HG03520 (cell line): ENCODE results near the gene CACNA1D.

ENCODE experiments used
- ATAC-seq: cut with Tn5 transposase; IDR thresholded peaks from one replicate; pipeline ENCODE4 v1.9.1; 2021; ENCODE audit warnings: mild to moderate bottlenecking, moderate library complexity; ENCODE audit not compliant: unreplicated experiment

CACNA1D gene

GRCh38 chr3:53677413-53677812 lies 183.0 kb downstream of the CACNA1D start:
- no peak for ATAC-seq

- ATAC-seq, result no peak
Measured at GRCh38 chr3:53680028-53680427, 185.6 kb downstream of the CACNA1D start.

GRCh38 chr3:53682807-53683206 lies 188.4 kb downstream of the CACNA1D start:
- ATAC-seq, result no peak

- ATAC-seq, result no peak
Measured at GRCh38 chr3:53688066-53688465, 193.7 kb downstream of the CACNA1D start.

- ATAC-seq, result no peak
Measured at GRCh38 chr3:53688989-53689388, 194.6 kb downstream of the CACNA1D start.

GRCh38 chr3:53689681-53690080 lies 195.3 kb downstream of the CACNA1D start:
- ATAC-seq, result no peak

- ATAC-seq, result no peak
Measured at GRCh38 chr3:53690521-53690920, 196.1 kb downstream of the CACNA1D start.

GRCh38 chr3:53691349-53691748 lies 196.9 kb downstream of the CACNA1D start:
- ATAC-seq, result no peak

GRCh38 chr3:53691885-53692284 lies 197.5 kb downstream of the CACNA1D start:
- no peak for ATAC-seq

GRCh38 chr3:53693451-53693850 lies 199.0 kb downstream of the CACNA1D start:
- no peak for ATAC-seq

- ATAC-seq, result no peak
Measured at GRCh38 chr3:53694046-53694445, 199.6 kb downstream of the CACNA1D start.

GRCh38 chr3:53694666-53695323 lies 200.4 kb downstream of the CACNA1D start:
- ATAC-seq, result no peak

- no peak for ATAC-seq
Measured at GRCh38 chr3:53695324-53695690, 200.9 kb downstream of the CACNA1D start.

- ATAC-seq, result no peak
Measured at GRCh38 chr3:53696401-53697172, 202.2 kb downstream of the CACNA1D start.

GRCh38 chr3:53700441-53700840 lies 206.0 kb downstream of the CACNA1D start:
- no peak for ATAC-seq

GRCh38 chr3:53702776-53703530 lies 208.5 kb downstream of the CACNA1D start:
- no peak for ATAC-seq

- ATAC-seq, result no peak
Measured at GRCh38 chr3:53703630-53704362, 209.4 kb downstream of the CACNA1D start.

- ATAC-seq, result no peak
Measured at GRCh38 chr3:53704363-53704725, 209.9 kb downstream of the CACNA1D start.

- ATAC-seq, result no peak
Measured at GRCh38 chr3:53705024-53705745, 210.8 kb downstream of the CACNA1D start.

- ATAC-seq, result no peak
Measured at GRCh38 chr3:53705774-53706173, 211.4 kb downstream of the CACNA1D start.

- ATAC-seq, result no peak
Measured at GRCh38 chr3:53707222-53707621, 212.8 kb downstream of the CACNA1D start.
